ENCODE data around the gene ZCCHC12.
A peak's percentile ranks its signal among the peaks of the same experiment; 100 is the strongest.

Gene ZCCHC12

GRCh38 chrX:118823263-118824172, at the start of gene ZCCHC12:
TSS of gene ZCCHC12 (plus strand) at chrX:118823824. CDS start at chrX:118825245, 1,421 bp downstream.
- no peak for TF ChIP-seq CTCF (IDR thresholded peaks at IDR 0.05; ENCODE audit: extremely low read depth, missing control alignments)
- DNase-seq (ENCODE audit: low spot score) = peak; percentile 27

- DNase-seq (ENCODE audit: low spot score) = no peak
- TF ChIP-seq CTCF (IDR thresholded peaks at IDR 0.05; ENCODE audit: extremely low read depth, missing control alignments) = no peak
Observed at GRCh38 chrX:118779581-118779980, 44.0 kb upstream of the ZCCHC12 start.

GRCh38 chrX:118780509-118780908, 43.1 kb upstream of the ZCCHC12 start:
- no peak for DNase-seq (ENCODE audit: low spot score)
- no peak for TF ChIP-seq CTCF (IDR thresholded peaks at IDR 0.05; ENCODE audit: extremely low read depth, missing control alignments)

GRCh38 chrX:118780911-118781310, 42.7 kb upstream of the ZCCHC12 start:
- no peak for TF ChIP-seq CTCF (IDR thresholded peaks at IDR 0.05; ENCODE audit: extremely low read depth, missing control alignments)

GRCh38 chrX:118795528-118796280, 27.9 kb upstream of the ZCCHC12 start:
- TF ChIP-seq CTCF (IDR thresholded peaks at IDR 0.05; ENCODE audit: extremely low read depth, missing control alignments) = no peak

More at GRCh38 chrX:118780911-118781310, 42.7 kb upstream of the ZCCHC12 start:
- DNase-seq (ENCODE audit: low spot score) = no peak

GRCh38 chrX:118802857-118803256, 20.8 kb upstream of the ZCCHC12 start:
- no peak for DNase-seq (ENCODE audit: low spot score)

More at GRCh38 chrX:118795528-118796280, 27.9 kb upstream of the ZCCHC12 start:
- no peak for DNase-seq (ENCODE audit: low spot score)

More at GRCh38 chrX:118802857-118803256, 20.8 kb upstream of the ZCCHC12 start:
- TF ChIP-seq CTCF (IDR thresholded peaks at IDR 0.05; ENCODE audit: extremely low read depth, missing control alignments) = no peak

All from GM20000 (cell line).